HUES48 (cell line): ENCODE data around the gene GPM6B.
"Not testable (repeated sequence)": the region's sequence is repeated elsewhere in the genome, so short reads cannot be mapped to it uniquely, and the experiment has no call there.

Experiments used
- H3K27ac ChIP-seq: one replicate; pipeline ENCODE4 v1.7.0; 2013; ENCODE audit warnings: low read depth, low read length, inconsistent platforms
- H3K27me3 ChIP-seq: 2 replicates; pipeline ENCODE4 v1.6.1; 2013; ENCODE audit warnings: mild to moderate bottlenecking, low read length; ENCODE audit not compliant: control insufficient read depth, insufficient read depth
- H3K36me3 ChIP-seq: 2 replicates; pipeline ENCODE4 v1.6.1; 2013; ENCODE audit warnings: low read length; ENCODE audit not compliant: control insufficient read depth, insufficient read depth
- H3K4me1 ChIP-seq: 2 replicates; pipeline ENCODE4 v1.6.1; 2013; ENCODE audit warnings: mild to moderate bottlenecking, low read length; ENCODE audit not compliant: control insufficient read depth, insufficient read depth
- H3K4me3 ChIP-seq: 2 replicates; pipeline ENCODE4 v1.5.1; 2013; ENCODE audit warnings: mild to moderate bottlenecking, low read depth, low read length
- H3K9ac ChIP-seq: 2 replicates; pipeline ENCODE4 v1.6.1; 2013; ENCODE audit warnings: mild to moderate bottlenecking, low read depth, low read length, moderate library complexity
- H3K9me3 ChIP-seq: 2 replicates; pipeline ENCODE4 v1.6.1; 2013; ENCODE audit warnings: low read length; ENCODE audit not compliant: control insufficient read depth, insufficient read depth

Gene GPM6B

GRCh38 chrX:13750204-13750603, 66.7 kb downstream of the GPM6B start:
- Histone ChIP-seq H3K36me3 (peaks cover 81% of the 10 kb centered on the region), H3K27ac (no peak overlapping the region), H3K4me1 (0 out of 2 replicates have a peak, but pooled peaks cover 2% of the 10 kb centered on the region), H3K9me3 (no peaks in the 10 kb centered on the region), H3K4me3 (no peak overlapping the region), H3K27me3 (no peaks in the 10 kb centered on the region), H3K9ac (no peak overlapping the region)

- Histone ChIP-seq H3K36me3 (peaks cover 88% of the 10 kb centered on the region), H3K9me3 (no peaks in the 10 kb centered on the region), H3K4me3 (no peak overlapping the region), H3K27me3 (no peaks in the 10 kb centered on the region), H3K9ac (no peak overlapping the region), H3K27ac (no peak overlapping the region), H3K4me1 (0 out of 2 replicates have a peak, but pooled peaks cover 2% of the 10 kb centered on the region)
Observed at GRCh38 chrX:13748486-13748885, 68.4 kb downstream of the GPM6B start.

- Histone ChIP-seq H3K27ac (no peak overlapping the region), H3K27me3 (no peaks in the 10 kb centered on the region), H3K4me1 (0 out of 2 replicates have a peak, but pooled peaks cover 8% of the 10 kb centered on the region), H3K9ac (no peak overlapping the region), H3K4me3 (no peak overlapping the region), H3K9me3 (no peaks in the 10 kb centered on the region), H3K36me3 (peaks cover 86% of the 10 kb centered on the region)
Observed at GRCh38 chrX:13747836-13748235, 69.1 kb downstream of the GPM6B start.

- Histone ChIP-seq H3K9ac (no peak overlapping the region), H3K27ac (no peak overlapping the region), H3K9me3 (no peaks in the 10 kb centered on the region), H3K4me3 (no peak overlapping the region), H3K27me3 (no peaks in the 10 kb centered on the region), H3K4me1 (0 out of 2 replicates have a peak, but pooled peaks cover 8% of the 10 kb centered on the region), H3K36me3 (peaks cover 68% of the 10 kb centered on the region)
Observed at GRCh38 chrX:13742397-13743176, 74.3 kb downstream of the GPM6B start.

- Histone ChIP-seq H3K4me3 (no peak overlapping the region), H3K9ac (no peak overlapping the region), H3K27ac (no peak overlapping the region), H3K36me3 (peaks cover 67% of the 10 kb centered on the region), H3K4me1 (0 out of 2 replicates have a peak, but pooled peaks cover 8% of the 10 kb centered on the region), H3K27me3 (no peaks in the 10 kb centered on the region), H3K9me3 (no peaks in the 10 kb centered on the region)
Observed at GRCh38 chrX:13741695-13742094, 75.2 kb downstream of the GPM6B start.

- peaks cover 15% of the 10 kb centered on the region for H3K4me1 ChIP-seq
- H3K4me3 ChIP-seq, result peak within 1 kb of the TSS; percentile 87
Observed at GRCh38 chrX:13734278-13735172, 82.4 kb downstream of the GPM6B start, which contains the start of the genes OFD1 and TRAPPC2. Gene OFD1 (plus strand): TSS chrX:13734748. CDS start chrX:13735072, 324 bp downstream. Gene TRAPPC2 (minus strand): TSS chrX:13734620. CDS start chrX:13719963, 14,657 bp downstream.

GRCh38 chrX:13733506-13733905, 83.4 kb downstream of the GPM6B start:
- Histone ChIP-seq H3K27me3 (no peaks in the 10 kb centered on the region), H3K4me1 (peaks cover 15% of the 10 kb centered on the region), H3K4me3 (peak overlapping the region; percentile 87), H3K9ac (peak overlapping the region; percentile 78; the same call in 1 of the 2 replicates), H3K9me3 (no peaks in the 10 kb centered on the region), H3K27ac (no peak overlapping the region), H3K36me3 (peaks cover 31% of the 10 kb centered on the region)

More at GRCh38 chrX:13734278-13735172, 82.4 kb downstream of the GPM6B start, which contains the start of the genes OFD1 and TRAPPC2:
- peaks cover 38% of the 10 kb centered on the region for H3K36me3 ChIP-seq
- H3K27ac ChIP-seq, result peak within 1 kb of the TSS; percentile 95
- H3K9me3 ChIP-seq, result no peaks in the 10 kb centered on the region
- H3K9ac ChIP-seq, result peak within 1 kb of the TSS; percentile 92
- no peaks in the 10 kb centered on the region for H3K27me3 ChIP-seq

DNA sequence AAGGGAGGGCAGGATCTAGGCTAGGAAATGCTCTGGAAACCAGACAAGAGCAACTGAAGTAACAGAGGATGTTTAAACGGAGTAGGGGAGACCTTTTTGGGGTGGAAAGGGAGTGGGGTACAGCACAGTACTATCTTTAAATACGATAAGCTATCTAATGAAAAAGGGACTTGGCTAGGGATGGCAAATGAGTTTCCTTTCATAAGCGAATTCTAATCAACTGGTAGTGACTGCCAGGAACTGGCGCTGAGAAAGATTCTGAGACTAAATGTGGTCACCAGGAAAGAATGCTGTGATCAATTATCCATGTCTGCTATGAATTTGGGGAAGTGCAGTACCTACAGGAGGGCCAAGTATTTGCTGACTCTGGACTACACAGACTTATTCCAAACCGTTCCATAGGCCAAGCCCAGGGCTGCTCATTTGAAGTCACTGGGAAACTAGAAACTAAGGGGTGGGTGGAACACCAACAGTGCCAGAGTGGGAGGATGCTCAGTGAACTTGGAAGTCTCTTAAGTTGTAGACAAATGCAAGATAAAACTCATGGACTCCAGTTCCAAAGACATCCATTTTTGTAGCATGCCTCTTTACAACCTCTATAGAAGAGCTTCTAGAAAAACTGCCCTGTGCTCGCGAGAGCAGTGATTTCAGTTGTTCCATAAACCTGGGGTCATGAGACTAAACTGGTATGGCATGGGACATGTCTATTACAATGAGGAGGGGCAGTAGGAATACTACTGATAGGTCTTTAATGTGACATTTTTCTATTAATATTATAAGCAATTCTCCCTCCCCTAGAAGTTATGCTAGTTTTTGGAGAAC, 84.4 kb downstream of the GPM6B start:
- Histone ChIP-seq H3K27me3 (no peaks in the 10 kb centered on the region), H3K4me1 (peaks cover 15% of the 10 kb centered on the region), H3K9me3 (no peaks in the 10 kb centered on the region), H3K4me3 (no peak overlapping the region), H3K27ac (no peak overlapping the region), H3K9ac (no peak overlapping the region), H3K36me3 (peaks cover 21% of the 10 kb centered on the region)

DNA sequence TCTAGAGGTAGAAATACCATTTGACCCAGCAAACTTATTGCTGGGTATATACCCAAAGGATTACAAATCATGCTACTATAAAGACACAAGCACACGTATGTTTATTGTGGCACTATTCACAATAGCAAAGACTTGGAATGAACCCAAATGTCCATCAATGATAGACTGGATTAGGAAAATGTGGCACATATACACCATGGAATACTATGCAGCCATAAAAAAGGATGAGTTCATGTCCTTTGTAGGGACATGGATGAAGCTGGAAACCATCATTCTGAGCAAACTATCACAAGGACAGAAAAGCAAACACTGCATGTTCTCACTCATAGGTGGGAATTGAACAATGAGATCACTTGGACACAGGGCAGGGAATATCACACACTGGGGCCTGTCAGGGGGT, 86.4 kb downstream of the GPM6B start:
- not testable (repeated sequence) for H3K4me1 ChIP-seq, H3K27me3 ChIP-seq

GRCh38 chrX:13726583-13726982, 90.3 kb downstream of the GPM6B start:
- H3K27ac ChIP-seq, result not testable (repeated sequence)

More for the DNA sequence above, 86.4 kb downstream of the GPM6B start:
- H3K9ac ChIP-seq, H3K9me3 ChIP-seq, H3K27ac ChIP-seq, H3K4me3 ChIP-seq, H3K36me3 ChIP-seq: not testable (repeated sequence)

More at GRCh38 chrX:13726583-13726982, 90.3 kb downstream of the GPM6B start:
- not testable (repeated sequence) for H3K36me3 ChIP-seq, H3K9ac ChIP-seq, H3K4me3 ChIP-seq, H3K27me3 ChIP-seq, H3K4me1 ChIP-seq, H3K9me3 ChIP-seq
